ENCODE measurements around the gene EML4. TPM values are rescaled to one million over a fixed set of nuclear protein-coding genes. Genes with fewer than 3 reads are reported as not detected.

Gene EML4
- total and polyA plus RNA-seq, 2 donors (not counting 1 experiment from before 2014, with no cell fraction given), result 49.4 to 134 TPM

GRCh38 chr2:42249887-42250286, 80.7 kb downstream of the EML4 start:
- H3K27me3 ChIP-seq (replicated peaks in 1 of 4; ENCODE audit: control extremely low read depth in 1 of 4, control insufficient read depth in 3 of 4, insufficient read depth in 4 of 4, low read length in 3 of 4), result no peaks in the 10 kb centered on the region
- Mint-ChIP-seq H3K4me1 (peaks cover 49% of the 10 kb centered on the region), H3K9me3 (ENCODE audit: insufficient read depth) (no peaks in the 10 kb centered on the region), H3K27ac (peak overlapping the region; percentile 35), H3K27me3 (no peaks in the 10 kb centered on the region), H3K4me3 (no peak overlapping the region)
- no peak for DNase-seq
- peaks cover 0 to 5% (median 2%) of the 10 kb centered on the region in 3 donors for H3K9me3 ChIP-seq (ENCODE audit: control extremely low read depth in 1 of 3, control insufficient read depth in 2 of 3, insufficient read depth in 1 of 3, low read length in 2 of 3)
- H3K9ac ChIP-seq (ENCODE audit: low read length), result no peak overlapping the region
- ATAC-seq (ENCODE audit: low read depth), result no peak
- no peak overlapping the region for H2AFZ ChIP-seq (ENCODE audit: insufficient read depth, low read depth, low read length, poor library complexity, severe bottlenecking)
- no peak overlapping the region for H3K4me3 ChIP-seq (ENCODE audit: control extremely low read depth in 1 of 5, extremely low read depth in 1 of 5, insufficient read depth in 1 of 5, low read depth in 2 of 5, low read length in 4 of 5)
- H3K4me2 ChIP-seq (replicated peaks; ENCODE audit: low read depth, low read length, poor library complexity, severe bottlenecking), result peak overlapping the region; percentile 17
- H3K79me2 ChIP-seq (ENCODE audit: control insufficient read depth, insufficient read depth, low read length), result peaks cover 45% of the 10 kb centered on the region
- peaks cover 15 to 20% of the 10 kb centered on the region in 2 donors for H3K4me1 ChIP-seq (ENCODE audit: control insufficient read depth in 2 of 2, insufficient read depth in 2 of 2, low read length in 2 of 2)
- peak overlapping the region in 1 of 2 donors; percentile 50 for H3K27ac ChIP-seq (ENCODE audit: low read length in 2 of 2)
- TF ChIP-seq, protein P1, sequence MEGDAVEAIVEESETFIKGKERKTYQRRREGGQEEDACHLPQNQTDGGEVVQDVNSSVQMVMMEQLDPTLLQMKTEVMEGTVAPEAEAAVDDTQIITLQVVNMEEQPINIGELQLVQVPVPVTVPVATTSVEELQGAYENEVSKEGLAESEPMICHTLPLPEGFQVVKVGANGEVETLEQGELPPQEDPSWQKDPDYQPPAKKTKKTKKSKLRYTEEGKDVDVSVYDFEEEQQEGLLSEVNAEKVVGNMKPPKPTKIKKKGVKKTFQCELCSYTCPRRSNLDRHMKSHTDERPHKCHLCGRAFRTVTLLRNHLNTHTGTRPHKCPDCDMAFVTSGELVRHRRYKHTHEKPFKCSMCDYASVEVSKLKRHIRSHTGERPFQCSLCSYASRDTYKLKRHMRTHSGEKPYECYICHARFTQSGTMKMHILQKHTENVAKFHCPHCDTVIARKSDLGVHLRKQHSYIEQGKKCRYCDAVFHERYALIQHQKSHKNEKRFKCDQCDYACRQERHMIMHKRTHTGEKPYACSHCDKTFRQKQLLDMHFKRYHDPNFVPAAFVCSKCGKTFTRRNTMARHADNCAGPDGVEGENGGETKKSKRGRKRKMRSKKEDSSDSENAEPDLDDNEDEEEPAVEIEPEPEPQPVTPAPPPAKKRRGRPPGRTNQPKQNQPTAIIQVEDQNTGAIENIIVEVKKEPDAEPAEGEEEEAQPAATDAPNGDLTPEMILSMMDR (IDR thresholded peaks at IDR 0.05), result no peak
- TF ChIP-seq EZH2 (IDR thresholded peaks at IDR 0.05; ENCODE audit: borderline replicate concordance, insufficient read depth, low read depth, low read length, poor library complexity, severe bottlenecking), result no peak
- 8% methylated on average over 3 of the region's 3 CpGs for WGBS (ENCODE audit: insufficient coverage)
- CTCF ChIA-PET, result interaction anchor here (1.0 to 1.5 kb wide), 3 partner anchors 10 to 155 kb away, joined by 3 to 4 read pairs (median 3); no protein-coding TSS in a partner anchor
- peaks cover 0 to 51% of the 10 kb centered on the region in 2 experiments for H3K36me3 ChIP-seq (replicated peaks in 1 of 2; ENCODE audit: control extremely low read depth in 1 of 2, control insufficient read depth in 1 of 2, extremely low read depth in 1 of 2, insufficient read depth in 2 of 2, low read length in 1 of 2)
- POLR2A ChIA-PET, result no interaction called here
- intact Hi-C loops (cut with micrococcal nuclease), result no loop called here
- H4K20me1 ChIP-seq (ENCODE audit: control insufficient read depth, insufficient read depth, low read length, poor library complexity, severe bottlenecking), result peaks cover 18% of the 10 kb centered on the region

- H3K27ac ChIP-seq (ENCODE audit: low read length in 2 of 2), result no peak overlapping the region
- ATAC-seq (ENCODE audit: low read depth) (no peak), DNase-seq (no peak)
- H3K36me3 ChIP-seq (replicated peaks in 1 of 2; ENCODE audit: control extremely low read depth in 1 of 2, control insufficient read depth in 1 of 2, extremely low read depth in 1 of 2, insufficient read depth in 2 of 2, low read length in 1 of 2), result peaks cover 0 to 45% of the 10 kb centered on the region in 2 experiments
- no peaks in the 10 kb centered on the region for H3K27me3 ChIP-seq (replicated peaks in 1 of 4; ENCODE audit: control extremely low read depth in 1 of 4, control insufficient read depth in 3 of 4, insufficient read depth in 4 of 4, low read length in 3 of 4)
- no peak for TF ChIP-seq EZH2 (IDR thresholded peaks at IDR 0.05; ENCODE audit: borderline replicate concordance, insufficient read depth, low read depth, low read length, poor library complexity, severe bottlenecking)
- TF ChIP-seq, protein P1 (IDR thresholded peaks at IDR 0.05), result no peak
- peaks cover 56% of the 10 kb centered on the region for H3K4me1 Mint-ChIP-seq
- H3K27me3 Mint-ChIP-seq, result no peaks in the 10 kb centered on the region
- no peak overlapping the region for H3K4me3 Mint-ChIP-seq
- POLR2A ChIA-PET, result no interaction called here
- no peaks in the 10 kb centered on the region for H3K9me3 Mint-ChIP-seq (ENCODE audit: insufficient read depth)
- no peak overlapping the region for H3K4me3 ChIP-seq (ENCODE audit: control extremely low read depth in 1 of 5, extremely low read depth in 1 of 5, insufficient read depth in 1 of 5, low read depth in 2 of 5, low read length in 4 of 5)
- no peak overlapping the region for H2AFZ ChIP-seq (ENCODE audit: insufficient read depth, low read depth, low read length, poor library complexity, severe bottlenecking)
- peaks cover 8% of the 10 kb centered on the region for H4K20me1 ChIP-seq (ENCODE audit: control insufficient read depth, insufficient read depth, low read length, poor library complexity, severe bottlenecking)
- no CpG with 5 or more reads among the region's 2 CpGs for WGBS (ENCODE audit: insufficient coverage)
- intact Hi-C loops (cut with micrococcal nuclease), result no loop called here
- peaks cover 15 to 25% of the 10 kb centered on the region in 2 donors for H3K4me1 ChIP-seq (ENCODE audit: control insufficient read depth in 2 of 2, insufficient read depth in 2 of 2, low read length in 2 of 2)
- no peak overlapping the region for H3K4me2 ChIP-seq (replicated peaks; ENCODE audit: low read depth, low read length, poor library complexity, severe bottlenecking)
- CTCF ChIA-PET, result no interaction called here
- H3K9ac ChIP-seq (ENCODE audit: low read length), result no peak overlapping the region
- H3K27ac Mint-ChIP-seq, result no peak overlapping the region
- peaks cover 0 to 8% (median 2%) of the 10 kb centered on the region in 3 donors for H3K9me3 ChIP-seq (ENCODE audit: control extremely low read depth in 1 of 3, control insufficient read depth in 2 of 3, insufficient read depth in 1 of 3, low read length in 2 of 3)
- H3K79me2 ChIP-seq (ENCODE audit: control insufficient read depth, insufficient read depth, low read length), result peaks cover 51% of the 10 kb centered on the region
Measured at GRCh38 chr2:42250925-42251324, 81.8 kb downstream of the EML4 start.
